Caco-2 (cell line): ENCODE data around the gene AKR1E2. TPM values are rescaled to one million over a fixed set of nuclear protein-coding genes. Genes with fewer than 3 reads are reported as not detected.

Experiments used
- BruUV-seq: library from RNA; stranded (reverse); fragments of 400-500 nt; replicated peaks from 2 replicates; lab custom pipeline; 2021; lab: Mats Ljungman, UMichigan
- CTCF ChIA-PET: fragments of 300-600 bp; sonication (Branson Sonifier 250); formaldehyde crosslinking; loops from one replicate; lab custom pipeline; 2022; ENCODE audit warnings: antibody characterized with exemption; lab: Charles Lee
- POLR2A ChIA-PET: fragments of 300-600 bp; sonication (Branson Sonifier 250); formaldehyde crosslinking; loops from one replicate; lab custom pipeline; 2022; ENCODE audit warnings: antibody characterized with exemption; lab: Charles Lee
- DNase-seq, 2 experiments: peaks; one replicate each; pipeline versions ENCODE4 v3.0.0 to v3.0.0-alpha.2; 2020 to 2022
- H3K27me3 ChIP-seq: replicated peaks from 2 replicates; pipeline ENCODE4 v1.6.0; 2011; ENCODE audit warnings: low read length; ENCODE audit not compliant: control insufficient read depth, insufficient read depth
- H3K36me3 ChIP-seq: 2 replicates; pipeline ENCODE4 v1.5.1; 2011; ENCODE audit warnings: low read length; ENCODE audit not compliant: control insufficient read depth, insufficient read depth
- H3K4me1 ChIP-seq: fragments of 250-450 bp; sonication (Bioruptor Pico); 2 replicates; pipeline ENCODE4 v1.5.1; 2020; ENCODE audit warnings: mild to moderate bottlenecking
- H3K4me3 ChIP-seq: 2 replicates; pipeline ENCODE4 v1.5.1; 2011; ENCODE audit warnings: low read depth, mild to moderate bottlenecking, control low read depth, low read length
- H3K9me3 ChIP-seq: fragments of 250-450 bp; sonication (Bioruptor Pico); 2 replicates; pipeline ENCODE4 v1.5.1; 2020; ENCODE audit warnings: mild to moderate bottlenecking, moderate library complexity
- H3K27ac Mint-ChIP-seq: one replicate; pipeline ENCODE4 v1.8.0; 2022; ENCODE audit warnings: mixed read lengths; ENCODE audit not compliant: unreplicated experiment
- H3K27me3 Mint-ChIP-seq: one replicate; pipeline ENCODE4 v1.8.0; 2022; ENCODE audit warnings: mixed read lengths; ENCODE audit not compliant: insufficient read depth, unreplicated experiment
- H3K36me3 Mint-ChIP-seq: one replicate; pipeline ENCODE4 v1.8.0; 2022; ENCODE audit warnings: mild to moderate bottlenecking, mixed read lengths; ENCODE audit not compliant: insufficient read depth, unreplicated experiment
- H3K4me1 Mint-ChIP-seq: one replicate; pipeline ENCODE4 v1.8.0; 2022; ENCODE audit warnings: low read depth, mixed read lengths; ENCODE audit not compliant: unreplicated experiment
- H3K4me3 Mint-ChIP-seq: one replicate; pipeline ENCODE4 v1.8.0; 2022; ENCODE audit warnings: mild to moderate bottlenecking, moderate library complexity, mixed read lengths; ENCODE audit not compliant: unreplicated experiment
- H3K9me3 Mint-ChIP-seq: one replicate; pipeline ENCODE4 v1.8.0; 2022; ENCODE audit warnings: mixed read lengths; ENCODE audit not compliant: unreplicated experiment
- CTCF ChIP-seq, 2 experiments: fragments of 200-600 bp in 1 of 2; IDR thresholded peaks; 1 replicate in 1 of 2; 2 replicates in 1 of 2; pipeline versions ENCODE4 v1.5.1 to v1.8.0; 2011 to 2022; ENCODE audit warnings: antibody characterized with exemption in 1 of 2, control low read depth in 1 of 2, inconsistent platforms in 1 of 2, low read depth in 1 of 2, low read length in 1 of 2, mild to moderate bottlenecking in 1 of 2, moderate library complexity in 1 of 2; ENCODE audit not compliant: insufficient read depth in 1 of 2, severe bottlenecking in 1 of 2, unreplicated experiment in 1 of 2
- intact Hi-C: fragments of 100-400 bp; cut with micrococcal nuclease; formaldehyde crosslinking; loops from one replicate; pipeline ENCODE4 v1.10.0; 2022; ENCODE audit not compliant: unreplicated experiment
- total RNA-seq: library from RNA; stranded (reverse); gene quantifications from 2 replicates; pipeline ENCODE4 v1.2.3, GENCODE V29; 2022

The AKR1E2 gene
- total RNA-seq, 1 experiment from 2014 or later: 68.3 TPM

DNA sequence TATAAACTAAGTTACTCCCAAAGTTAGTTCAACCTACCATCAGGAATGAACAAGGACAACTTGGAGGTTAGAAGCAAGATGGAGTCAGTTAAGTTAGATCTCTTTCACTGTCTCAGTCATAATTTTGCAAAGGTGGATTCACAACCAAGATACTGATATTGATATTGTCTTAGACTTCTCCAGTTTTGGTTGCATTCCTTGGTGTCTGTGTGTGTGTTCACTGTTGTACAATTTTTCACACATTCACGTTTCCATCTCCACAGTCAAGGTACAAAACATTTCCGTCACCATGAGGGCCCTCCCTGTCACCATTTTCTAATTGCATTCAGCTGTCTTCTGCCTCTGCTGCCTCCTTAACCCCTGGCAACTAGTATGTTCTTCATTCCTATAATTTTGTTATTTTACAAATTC, 41.1 kb downstream of the AKR1E2 start:
- Histone ChIP-seq H3K36me3 (no peaks in the 10 kb centered on the region), H3K27me3 (no peaks in the 10 kb centered on the region), H3K4me3 (no peak overlapping the region), H3K9me3 (no peaks in the 10 kb centered on the region), H3K4me1 (peaks cover 20% of the 10 kb centered on the region)
- H3K4me3 Mint-ChIP-seq: no peak overlapping the region
- no TSS peak for BruUV-seq
- peaks cover 27% of the 10 kb centered on the region for H3K4me1 Mint-ChIP-seq
- no peak for TF ChIP-seq CTCF (IDR thresholded peaks at IDR 0.05; ENCODE audit: insufficient read depth in 1 of 2, low read depth in 1 of 2, low read length in 1 of 2, severe bottlenecking in 1 of 2, unreplicated experiment in 1 of 2)
- peaks cover 6% of the 10 kb centered on the region for H3K36me3 Mint-ChIP-seq
- POLR2A ChIA-PET: no interaction called here
- DNase-seq: no peak
- no peaks in the 10 kb centered on the region for H3K9me3 Mint-ChIP-seq
- no peaks in the 10 kb centered on the region for H3K27me3 Mint-ChIP-seq
- no peak overlapping the region for H3K27ac Mint-ChIP-seq
- intact Hi-C loops: no loop called here
- CTCF ChIA-PET: interaction anchor here (1.2 kb wide), 1 partner anchor 17 kb away, joined by 6 read pairs; no protein-coding TSS in a partner anchor

DNA sequence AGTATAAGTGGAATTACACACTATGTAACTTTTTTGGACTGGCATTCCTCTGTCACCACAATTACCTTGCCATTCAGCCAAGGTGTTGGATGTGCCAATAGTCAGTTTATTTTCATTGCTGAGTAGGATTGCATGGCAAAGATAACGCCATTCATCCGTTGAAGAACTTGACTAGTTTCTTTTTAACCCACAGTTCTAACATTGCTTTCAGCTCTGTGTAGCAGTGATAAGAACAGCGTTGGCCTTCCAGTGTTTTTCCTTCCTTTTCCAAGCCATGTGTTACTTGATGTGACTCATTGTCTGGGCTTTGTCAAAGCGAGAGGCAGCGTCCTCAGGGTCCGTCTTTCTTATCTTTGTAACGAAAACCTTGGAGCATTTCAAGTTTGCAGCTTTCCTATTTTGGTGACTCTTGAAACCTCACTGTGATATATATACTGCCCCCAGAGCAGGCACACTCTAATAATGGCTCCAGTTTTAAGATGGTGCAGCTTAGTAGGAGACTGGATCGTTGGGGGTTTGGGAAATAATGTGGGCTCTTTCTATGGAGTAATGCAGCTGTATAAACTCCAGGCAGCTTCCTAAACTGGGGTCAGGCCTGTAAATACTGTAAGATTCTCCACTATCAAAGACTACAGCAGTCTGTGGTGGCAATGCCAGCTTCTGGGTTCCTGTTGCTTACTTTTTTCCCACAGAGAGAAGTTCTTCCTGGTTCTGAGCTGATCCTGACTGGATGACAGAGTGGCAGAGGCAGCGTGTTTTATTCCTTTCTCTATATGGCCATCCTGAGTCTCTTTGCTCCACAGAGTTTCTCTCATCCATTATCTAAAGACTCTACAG, 41.7 kb downstream of the AKR1E2 start:
- CTCF ChIA-PET: interaction anchor here (0.6 to 1.2 kb wide), 3 partner anchors 18 to 204 kb away, joined by 3 to 6 read pairs (median 5); no protein-coding TSS in a partner anchor
- Histone ChIP-seq H3K9me3 (no peaks in the 10 kb centered on the region), H3K4me3 (no peak overlapping the region), H3K27me3 (no peaks in the 10 kb centered on the region), H3K4me1 (peaks cover 20% of the 10 kb centered on the region), H3K36me3 (no peaks in the 10 kb centered on the region)
- Mint-ChIP-seq H3K9me3 (no peaks in the 10 kb centered on the region), H3K4me1 (peaks cover 27% of the 10 kb centered on the region), H3K27me3 (no peaks in the 10 kb centered on the region), H3K27ac (peak overlapping the region; percentile 7), H3K36me3 (no peaks in the 10 kb centered on the region), H3K4me3 (peak overlapping the region; percentile 15)
- no peak for DNase-seq
- intact Hi-C loops: no loop called here
- POLR2A ChIA-PET: no interaction called here
- TF ChIP-seq CTCF (IDR thresholded peaks at IDR 0.05; ENCODE audit: insufficient read depth in 1 of 2, low read depth in 1 of 2, low read length in 1 of 2, severe bottlenecking in 1 of 2, unreplicated experiment in 1 of 2): no peak
- no TSS peak for BruUV-seq

DNA sequence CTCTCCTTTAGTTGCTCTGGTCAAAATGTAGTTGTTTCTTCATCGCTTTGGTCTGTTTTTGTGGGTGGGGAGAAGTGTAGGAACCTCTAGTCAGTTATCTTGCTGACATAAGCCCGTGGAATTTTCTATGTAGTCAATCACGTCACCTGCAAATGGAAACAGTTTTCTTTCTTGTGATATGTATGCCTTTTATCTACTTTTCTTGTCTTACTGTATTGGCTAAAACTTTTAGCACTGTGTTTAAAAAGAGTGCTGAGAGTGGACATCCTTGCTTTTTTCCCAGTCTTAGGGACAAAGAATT, 42.3 kb downstream of the AKR1E2 start:
- Mint-ChIP-seq H3K27ac (peak overlapping the region; percentile 7), H3K4me1 (peaks cover 27% of the 10 kb centered on the region), H3K27me3 (no peaks in the 10 kb centered on the region), H3K9me3 (no peaks in the 10 kb centered on the region), H3K36me3 (no peaks in the 10 kb centered on the region), H3K4me3 (no peak overlapping the region)
- ChIA-PET CTCF (interaction anchor here (0.6 to 1.2 kb wide), 3 partner anchors 19 to 204 kb away, joined by 3 to 6 read pairs (median 5); no protein-coding TSS in a partner anchor), POLR2A (no interaction called here)
- BruUV-seq: no TSS peak
- Histone ChIP-seq H3K4me3 (no peak overlapping the region), H3K27me3 (no peaks in the 10 kb centered on the region), H3K4me1 (peaks cover 20% of the 10 kb centered on the region), H3K9me3 (no peaks in the 10 kb centered on the region), H3K36me3 (no peaks in the 10 kb centered on the region)
- no peak for DNase-seq
- TF ChIP-seq CTCF (IDR thresholded peaks at IDR 0.05; ENCODE audit: insufficient read depth in 1 of 2, low read depth in 1 of 2, low read length in 1 of 2, severe bottlenecking in 1 of 2, unreplicated experiment in 1 of 2): no peak
- intact Hi-C loops: no loop called here
